ENCODE data around the gene PLK5.

PLK5 gene

DNA sequence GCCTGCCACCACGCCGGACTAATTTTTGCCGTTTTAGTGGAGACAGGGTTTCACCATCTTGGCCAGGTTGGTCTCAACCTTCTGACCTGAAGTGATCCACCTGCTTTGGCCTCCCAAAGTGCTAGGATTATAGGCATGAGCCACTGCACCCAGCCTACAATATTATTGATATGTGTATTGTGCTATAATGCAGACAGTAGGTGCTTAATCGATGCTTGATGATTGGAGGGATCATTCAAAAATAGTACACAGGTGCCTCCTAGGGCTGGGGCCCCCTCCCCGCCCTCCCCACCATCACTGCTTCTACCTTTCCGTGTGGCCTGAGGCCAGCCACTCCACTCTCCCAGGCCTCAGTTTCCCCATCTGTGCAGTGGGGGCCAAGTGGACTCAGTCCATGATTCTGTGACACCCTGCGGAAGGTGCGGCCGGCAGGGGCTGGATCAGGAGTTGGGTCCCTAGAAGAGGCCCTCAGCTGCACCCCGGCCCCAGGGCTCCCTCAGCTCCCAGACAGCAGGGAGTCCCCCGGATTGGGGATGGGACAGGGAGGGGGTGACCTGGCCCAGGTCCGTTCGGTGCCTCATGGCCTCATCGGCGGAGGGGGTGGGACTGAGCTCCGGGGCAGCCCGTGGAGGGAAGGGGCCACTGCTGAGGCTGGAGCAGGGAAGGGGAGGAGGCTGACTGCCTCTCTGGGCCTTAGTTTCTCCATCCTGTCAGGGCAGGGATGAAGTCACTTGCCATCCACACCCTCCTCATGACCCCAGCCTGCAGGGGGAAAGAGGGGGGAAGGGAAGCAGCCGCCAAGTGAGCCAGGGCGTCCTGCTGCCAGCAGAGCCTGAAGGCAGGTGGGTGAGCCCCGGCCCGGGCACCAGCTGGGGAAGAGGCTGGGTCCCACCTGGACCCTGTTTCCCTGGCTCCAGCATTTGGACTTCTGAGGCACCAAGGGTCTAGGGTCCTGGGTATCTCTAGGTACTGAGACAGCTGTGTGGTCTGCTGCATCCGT, 12.3 kb upstream of the PLK5 start:
- FAIRE-seq = no peak

DNA sequence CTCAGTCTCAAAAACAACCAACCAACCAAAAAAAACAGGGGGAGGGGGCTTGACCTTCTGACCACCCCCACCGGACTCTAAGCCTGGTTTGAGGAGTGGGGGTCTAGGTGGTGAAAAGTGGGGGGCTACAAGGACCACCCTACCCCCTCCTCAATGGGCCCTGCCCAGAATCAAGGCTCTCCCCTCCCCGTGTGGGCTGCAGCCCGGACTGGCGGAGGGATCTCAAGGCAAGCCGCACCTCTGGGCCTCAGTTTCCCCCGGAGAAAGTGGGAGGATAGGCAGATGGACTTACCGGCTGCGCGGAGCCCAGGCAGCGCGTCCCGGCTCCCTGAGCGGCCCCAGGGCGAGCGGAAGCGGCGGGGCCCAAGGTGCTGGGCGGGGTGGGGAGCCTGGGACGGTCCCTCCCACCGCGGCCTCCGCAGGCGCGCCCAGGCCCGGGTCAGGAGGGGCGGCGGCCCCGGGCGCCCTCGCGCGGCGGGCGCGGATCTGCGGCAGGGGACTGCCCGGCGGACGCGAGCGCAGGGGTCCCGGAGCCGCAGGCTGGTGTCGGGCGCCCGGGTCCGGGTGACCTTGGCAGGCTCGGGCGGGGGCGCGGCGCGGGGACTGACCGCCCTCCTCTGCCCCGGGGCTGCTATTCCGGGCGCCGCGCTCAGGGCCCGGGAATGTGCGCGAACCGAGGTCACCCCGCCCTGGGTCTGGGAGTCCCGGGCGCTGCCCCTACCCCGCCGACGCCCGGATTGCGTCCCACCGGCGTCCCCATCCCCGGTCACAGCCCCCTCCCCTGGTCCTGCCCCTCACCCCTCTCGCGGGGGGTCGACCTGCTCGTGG, 11.0 kb upstream of the PLK5 start, which contains the start of gene ADAMTSL5:
TSS of gene ADAMTSL5 (minus strand) at position 349 of the 828 bp plus-strand sequence. CDS start 2,076 bp downstream, outside the sequence.
- no peak for FAIRE-seq
- DNase-seq (ENCODE audit: insufficient read length, low spot score) = no peak
- peak; percentile 18 for TF ChIP-seq CTCF (IDR thresholded peaks at IDR 0.05; ENCODE audit: insufficient read depth, missing control alignments)

More for the DNA sequence above, 12.3 kb upstream of the PLK5 start:
- no peak for DNase-seq (ENCODE audit: insufficient read length, low spot score)
- no peak for TF ChIP-seq CTCF (IDR thresholded peaks at IDR 0.05; ENCODE audit: insufficient read depth, missing control alignments)

- DNase-seq (ENCODE audit: insufficient read length, low spot score) (no peak), FAIRE-seq (no peak)
- peak; percentile 33 for TF ChIP-seq CTCF (IDR thresholded peaks at IDR 0.05; ENCODE audit: insufficient read depth, missing control alignments)
Observed at GRCh38 chr19:1513499-1514294, 10.2 kb upstream of the PLK5 start.

GRCh38 chr19:1514295-1514661, 9.6 kb upstream of the PLK5 start:
- FAIRE-seq (no peak), DNase-seq (ENCODE audit: insufficient read length, low spot score) (no peak)
- TF ChIP-seq CTCF (IDR thresholded peaks at IDR 0.05; ENCODE audit: insufficient read depth, missing control alignments) = no peak

GRCh38 chr19:1514986-1515721, 8.7 kb upstream of the PLK5 start:
- no peak for DNase-seq (ENCODE audit: insufficient read length, low spot score)
- FAIRE-seq = no peak
- no peak for TF ChIP-seq CTCF (IDR thresholded peaks at IDR 0.05; ENCODE audit: insufficient read depth, missing control alignments)

DNA sequence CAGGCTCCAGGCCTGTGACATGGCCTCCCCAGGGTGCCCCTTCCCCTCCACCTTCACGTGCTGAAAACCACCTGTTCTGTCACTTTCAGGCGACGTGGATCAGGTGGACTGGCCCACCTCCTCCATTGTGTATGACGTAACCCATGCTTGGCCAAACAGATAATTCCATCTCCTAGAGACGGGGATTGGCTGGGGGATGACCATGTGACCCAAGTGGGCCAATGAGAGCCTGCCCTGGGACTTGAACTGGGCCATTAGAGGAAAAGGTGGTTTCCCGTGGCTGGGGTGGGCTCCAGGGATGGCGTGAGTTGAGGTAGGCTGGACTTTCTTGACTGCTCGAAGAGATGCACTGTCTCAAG, 7.5 kb upstream of the PLK5 start:
- DNase-seq (ENCODE audit: insufficient read length, low spot score) (no peak), FAIRE-seq (no peak)
- TF ChIP-seq CTCF (IDR thresholded peaks at IDR 0.05; ENCODE audit: insufficient read depth, missing control alignments) = no peak

Measured in D721Med (cell line).